Urinary bladder (tissue), 4 donors: ENCODE measurements around the gene STAMBPL1. TPM values are rescaled to one million over a fixed set of nuclear protein-coding genes. Genes with fewer than 3 reads are reported as not detected.

Experiments
- DNase-seq: peaks from one replicate; pipeline ENCODE4 v3.0.0-alpha.2; 2015; ENCODE audit errors: extremely low spot score
- H3K27ac ChIP-seq: one replicate; pipeline ENCODE4 v1.5.1; 2013; ENCODE audit warnings: low read depth, mild to moderate bottlenecking, moderate library complexity
- H3K36me3 ChIP-seq: one replicate; pipeline ENCODE4 v1.6.1; 2013; ENCODE audit warnings: mild to moderate bottlenecking, moderate library complexity; ENCODE audit not compliant: insufficient read depth
- H3K4me1 ChIP-seq: one replicate; pipeline ENCODE4 v1.6.1; 2013; ENCODE audit warnings: mild to moderate bottlenecking, moderate library complexity; ENCODE audit not compliant: insufficient read depth
- H3K4me3 ChIP-seq: one replicate; pipeline ENCODE4 v1.5.1; 2013; ENCODE audit warnings: low read depth, low read length
- WGBS: extraction: QIAGEN DNeasy Blood & Tissue Kit; methylation state at CpG from one replicate; pipeline ENCODE4 v1.1.7; 2013; 5-methylcytosine and 5-hydroxymethylcytosine counted together
- polyA plus RNA-seq: library from polyadenylated mRNA; stranded (reverse); fragments of 200-250 nt; gene quantifications from one replicate; pipeline ENCODE4 v1.2.3, GENCODE V29; 2013
- total RNA-seq: library from RNA; depleted of rRNA; stranded (reverse); fragments of >200 nt; gene quantifications from one replicate; pipeline ENCODE4 v1.2.3, GENCODE V29; 2014
- donor health status: healthy with polysubstance abuse.
- donor health status: healthy.

STAMBPL1 gene
- total and polyA plus RNA-seq, 2 donors: 2.1 to 29.0 TPM

DNA sequence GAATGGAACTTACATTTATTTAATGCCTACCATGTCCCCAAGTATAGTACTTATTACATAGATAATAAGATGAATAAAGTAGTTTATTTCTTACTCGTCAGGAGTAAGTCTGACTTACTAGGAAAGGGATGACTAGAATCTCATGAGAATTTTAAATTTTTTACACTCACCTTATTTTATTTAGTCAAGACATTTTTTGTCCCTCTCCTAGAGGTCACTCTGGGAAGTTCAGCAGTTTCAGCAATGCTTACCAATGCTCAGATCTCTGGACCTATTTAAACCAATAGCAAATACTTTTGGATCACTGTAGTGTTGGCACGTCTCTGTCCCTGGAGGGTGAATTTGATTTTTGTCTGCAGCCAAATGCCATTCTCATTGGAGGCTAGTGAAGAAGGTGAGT is 83.3 kb downstream of the STAMBPL1 start:
- Histone ChIP-seq H3K36me3 (no peaks in the 10 kb centered on the region), H3K4me3 (no peak overlapping the region), H3K27ac (no peak overlapping the region), H3K4me1 (no peaks in the 10 kb centered on the region)
- DNase-seq: no peak
- 89% methylated on average over 2 of the region's 2 CpGs for WGBS

DNA sequence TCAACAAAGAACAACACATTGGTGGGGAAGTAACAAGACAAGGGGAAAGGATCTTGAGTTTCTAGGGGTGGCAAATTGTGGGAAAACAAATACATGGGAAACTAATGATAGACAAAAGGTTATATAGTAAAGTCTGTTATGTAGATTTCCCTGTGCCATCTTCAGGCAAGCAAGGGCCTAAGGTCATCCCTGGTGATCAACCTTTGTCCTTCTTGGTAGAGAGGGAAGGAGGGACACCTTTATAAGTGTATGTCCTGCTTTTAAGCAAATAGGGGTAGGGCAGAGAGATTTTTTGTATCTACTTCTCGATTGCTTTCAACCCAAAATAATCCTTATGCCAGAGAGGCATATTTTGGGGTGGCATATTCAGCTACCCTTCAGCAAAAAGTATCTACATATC is 84.3 kb downstream of the STAMBPL1 start:
- WGBS: 61% methylated on average over 1 of the region's 1 CpG
- no peak for DNase-seq
- Histone ChIP-seq H3K4me3 (no peak overlapping the region), H3K36me3 (no peaks in the 10 kb centered on the region), H3K4me1 (no peaks in the 10 kb centered on the region), H3K27ac (no peak overlapping the region)

DNA sequence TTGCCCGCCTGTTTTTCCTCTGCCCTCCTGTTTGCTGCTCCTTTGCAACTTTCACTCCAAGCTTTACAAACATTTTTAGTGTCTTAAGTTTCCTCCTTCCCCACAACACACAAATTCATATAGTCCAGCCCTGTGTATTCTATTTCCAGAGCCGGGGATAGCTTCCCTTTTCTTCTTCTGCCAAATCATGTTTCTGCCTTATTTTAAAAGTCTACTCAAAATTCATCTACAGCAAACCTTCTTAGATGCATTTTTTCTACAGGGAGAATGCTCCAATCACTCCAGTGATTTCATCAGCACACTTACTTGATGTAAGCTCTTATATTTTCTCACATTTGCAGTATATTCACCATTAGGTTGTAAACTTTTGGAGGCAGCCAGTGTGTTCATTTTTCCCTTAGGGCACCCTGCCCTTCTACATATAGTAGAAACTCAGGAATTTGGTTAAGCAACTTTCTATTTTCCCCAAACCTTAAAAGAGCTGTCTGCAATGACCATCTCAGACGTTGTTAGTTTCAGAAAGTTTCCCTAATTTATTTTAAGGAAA is 84.9 kb downstream of the STAMBPL1 start:
- 36% methylated on average over 3 of the region's 3 CpGs for WGBS
- H3K27ac ChIP-seq: peak overlapping the region; percentile 10
- H3K36me3 ChIP-seq: no peaks in the 10 kb centered on the region
- H3K4me1 ChIP-seq: no peaks in the 10 kb centered on the region
- H3K4me3 ChIP-seq: no peak overlapping the region
- DNase-seq: no peak

DNA sequence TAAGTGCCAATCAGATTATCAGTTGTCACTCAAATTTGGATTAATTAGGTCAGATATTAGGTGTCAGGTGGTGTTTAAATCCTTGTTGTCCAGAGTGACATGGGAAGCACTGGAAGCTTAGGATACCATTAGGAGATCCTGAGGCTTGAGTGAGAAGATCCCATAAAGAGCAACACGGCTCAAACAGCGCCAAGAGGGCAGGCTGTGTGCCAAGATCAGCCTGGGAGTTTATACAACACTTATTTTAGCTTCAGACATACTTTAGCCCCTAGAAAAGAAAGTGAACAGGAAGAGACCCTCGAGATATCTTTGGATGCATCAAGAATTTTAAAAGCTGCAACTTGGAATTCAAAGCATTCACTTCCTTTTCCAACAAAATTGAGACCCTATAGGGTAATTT is 86.8 kb downstream of the STAMBPL1 start:
- DNase-seq: no peak
- 16% methylated on average over 3 of the region's 3 CpGs for WGBS
- H3K27ac ChIP-seq: no peak overlapping the region
- no peak overlapping the region for H3K4me3 ChIP-seq
- H3K36me3 ChIP-seq: no peaks in the 10 kb centered on the region
- no peaks in the 10 kb centered on the region for H3K4me1 ChIP-seq

DNA sequence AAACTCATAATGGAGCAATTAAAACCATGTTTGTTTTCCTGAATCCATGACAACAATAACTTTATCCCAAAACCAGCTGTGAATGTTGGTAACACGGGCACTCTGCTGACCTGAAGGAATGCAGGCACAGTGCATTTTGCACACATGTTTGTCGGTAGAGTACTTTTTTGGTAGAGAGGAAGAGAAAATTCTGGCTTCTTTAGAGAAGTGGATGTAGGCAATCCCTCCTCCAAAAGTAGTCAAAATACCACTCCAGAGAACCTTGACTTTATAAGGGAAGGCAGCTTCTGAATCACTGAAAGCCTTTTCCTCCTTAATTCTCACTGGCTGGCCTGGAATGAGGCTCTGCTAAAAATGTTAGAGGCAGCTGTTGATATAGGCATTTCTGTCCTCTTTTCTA is 88.3 kb downstream of the STAMBPL1 start:
- 25% methylated on average over 2 of the region's 2 CpGs for WGBS
- Histone ChIP-seq H3K4me1 (no peaks in the 10 kb centered on the region), H3K4me3 (no peak overlapping the region), H3K27ac (peak overlapping the region; percentile 18), H3K36me3 (no peaks in the 10 kb centered on the region)
- no peak for DNase-seq

DNA sequence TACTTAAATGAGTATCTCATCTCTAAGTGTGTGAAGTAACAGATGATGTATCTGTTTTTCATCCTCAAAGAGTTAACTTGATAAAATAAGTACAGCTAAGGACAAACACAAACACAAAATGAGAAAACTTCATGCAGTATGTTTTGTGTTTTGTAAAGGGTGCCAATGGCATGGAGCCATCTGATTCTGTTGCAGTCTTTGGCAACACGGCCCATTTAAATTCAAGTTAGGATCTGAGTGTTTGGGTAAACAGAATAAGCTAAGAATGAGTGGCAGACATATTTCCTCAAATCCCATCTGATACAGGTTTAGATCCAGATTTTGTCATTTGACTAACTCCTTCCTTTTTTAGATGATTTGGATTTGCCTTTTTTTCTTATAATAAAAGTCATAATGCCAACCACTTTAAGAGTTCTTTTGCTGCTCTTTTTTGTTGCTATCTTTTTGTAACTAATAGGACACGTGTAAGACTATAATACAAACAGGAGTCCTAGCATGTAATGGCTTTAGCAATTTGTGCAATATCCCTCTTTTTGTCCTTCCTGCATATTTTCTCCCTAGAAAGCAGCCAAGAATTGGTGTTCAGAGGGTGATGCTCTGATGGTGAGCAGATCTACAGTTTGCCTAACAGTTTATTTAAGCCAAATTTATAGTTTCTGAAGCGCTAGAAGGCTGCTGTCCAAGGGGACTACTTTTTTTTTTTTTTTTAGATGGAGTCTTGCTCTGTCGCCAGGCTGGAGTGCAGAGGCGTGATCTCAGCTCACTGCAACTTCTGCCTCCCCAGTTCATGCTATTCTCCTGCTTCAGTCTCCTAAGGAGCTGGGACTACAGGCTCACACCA is 91.4 kb downstream of the STAMBPL1 start:
- Histone ChIP-seq H3K27ac (peak overlapping the region; percentile 50), H3K4me1 (no peaks in the 10 kb centered on the region), H3K4me3 (no peak overlapping the region), H3K36me3 (no peaks in the 10 kb centered on the region)
- no peak for DNase-seq
- 30% methylated on average over 5 of the region's 5 CpGs for WGBS

Other genes starting within 250 kb of the STAMBPL1 start
- gene LIPF, start 215.8 kb upstream of the STAMBPL1 start, total RNA-seq: not detected
- not detected for gene LIPF, start 215.8 kb upstream of the STAMBPL1 start, polyA plus RNA-seq
- not detected for gene LIPK, start 174.0 kb upstream of the STAMBPL1 start, total RNA-seq
- not detected for gene LIPK, start 174.0 kb upstream of the STAMBPL1 start, polyA plus RNA-seq
- gene LIPN, start 120.2 kb upstream of the STAMBPL1 start, total RNA-seq: not detected
- gene LIPN, start 120.2 kb upstream of the STAMBPL1 start, polyA plus RNA-seq: 0.06 TPM
- not detected for gene LIPM, start 77.5 kb upstream of the STAMBPL1 start, total RNA-seq
- not detected for gene LIPM, start 77.5 kb upstream of the STAMBPL1 start, polyA plus RNA-seq
- 5.0 TPM for gene ANKRD22, start 28.4 kb upstream of the STAMBPL1 start, total RNA-seq
- 3.4 TPM for gene ANKRD22, start 28.4 kb upstream of the STAMBPL1 start, polyA plus RNA-seq
- gene ACTA2, start 72.5 kb downstream of the STAMBPL1 start, total RNA-seq: 3,971 TPM
- 6,755 TPM for gene ACTA2, start 72.5 kb downstream of the STAMBPL1 start, polyA plus RNA-seq
- gene FAS, start 110.6 kb downstream of the STAMBPL1 start, total RNA-seq: 48.3 TPM
- gene FAS, start 110.6 kb downstream of the STAMBPL1 start, polyA plus RNA-seq: 9.5 TPM